Measurements from ENCODE around the gene WDR20. TPM values are rescaled to one million over a fixed set of nuclear protein-coding genes. Genes with fewer than 3 reads are reported as not detected.
"Not testable (repeated sequence)": the region's sequence is repeated elsewhere in the genome, so short reads cannot be mapped to it uniquely, and the experiment has no call there.

Gene WDR20
- total RNA-seq, 3 donors from 2014 or later (not counting 1 experiment from before 2014, with no cell fraction given): 55.5 to 66.7 (median 62.2) TPM

GRCh38 chr14:102105369-102105768 lies 34.3 kb upstream of the WDR20 start:
- no peak overlapping the region for H3K27ac ChIP-seq (ENCODE audit: low read length)

GRCh38 chr14:102109332-102109731 lies 30.4 kb upstream of the WDR20 start:
- H3K4me3 ChIP-seq (ENCODE audit: low read length); H3K9me3 ChIP-seq (ENCODE audit: control insufficient read depth, insufficient read depth, low read length); H3K4me1 ChIP-seq (ENCODE audit: control insufficient read depth, insufficient read depth, low read length); H3K36me3 ChIP-seq (ENCODE audit: control insufficient read depth, insufficient read depth, low read length); intact Hi-C loops (cut with micrococcal nuclease); H3K27me3 Mint-ChIP-seq (ENCODE audit: low read depth in 2 of 2); H3K36me3 Mint-ChIP-seq; H3K27ac ChIP-seq (ENCODE audit: low read length); ATAC-seq; H3K27ac Mint-ChIP-seq; H3K4me3 Mint-ChIP-seq; H3K27me3 ChIP-seq (ENCODE audit: control insufficient read depth, insufficient read depth, low read length); DNase-seq; H3K4me1 Mint-ChIP-seq; H3K9me3 Mint-ChIP-seq: not testable (repeated sequence)
- no CpG with 5 or more reads among the region's 1 CpG for WGBS (ENCODE audit: insufficient coverage)

More at GRCh38 chr14:102105369-102105768, 34.3 kb upstream of the WDR20 start:
- H3K27ac Mint-ChIP-seq: no peak overlapping the region
- Histone ChIP-seq H3K36me3 (ENCODE audit: control insufficient read depth, insufficient read depth, low read length) (no peaks in the 10 kb centered on the region), H3K27me3 (ENCODE audit: control insufficient read depth, insufficient read depth, low read length) (no peaks in the 10 kb centered on the region), H3K4me3 (ENCODE audit: low read length) (no peak overlapping the region), H3K4me1 (ENCODE audit: control insufficient read depth, insufficient read depth, low read length) (no peaks in the 10 kb centered on the region), H3K9me3 (ENCODE audit: control insufficient read depth, insufficient read depth, low read length) (no peaks in the 10 kb centered on the region)
- intact Hi-C loops (cut with micrococcal nuclease): no loop called here
- ATAC-seq (no peak), DNase-seq (no peak)
- H3K4me3 Mint-ChIP-seq: no peak overlapping the region
- no peaks in the 10 kb centered on the region for H3K9me3 Mint-ChIP-seq
- no peaks in the 10 kb centered on the region for H3K4me1 Mint-ChIP-seq
- H3K27me3 Mint-ChIP-seq (ENCODE audit: low read depth in 2 of 2): peaks cover 0 to 3% of the 10 kb centered on the region in 2 donors
- no peaks in the 10 kb centered on the region for H3K36me3 Mint-ChIP-seq
- no peak for TF ChIP-seq CTCF (IDR thresholded peaks at IDR 0.05)
- WGBS (ENCODE audit: insufficient coverage): 87% methylated on average over 4 of the region's 4 CpGs

- Histone ChIP-seq H3K36me3 (ENCODE audit: control insufficient read depth, insufficient read depth, low read length) (no peaks in the 10 kb centered on the region), H3K27me3 (ENCODE audit: control insufficient read depth, insufficient read depth, low read length) (no peaks in the 10 kb centered on the region), H3K4me1 (ENCODE audit: control insufficient read depth, insufficient read depth, low read length) (no peaks in the 10 kb centered on the region), H3K4me3 (ENCODE audit: low read length) (no peak overlapping the region), H3K9me3 (ENCODE audit: control insufficient read depth, insufficient read depth, low read length) (no peaks in the 10 kb centered on the region), H3K27ac (ENCODE audit: low read length) (no peak overlapping the region)
- Mint-ChIP-seq H3K36me3 (no peaks in the 10 kb centered on the region), H3K4me1 (no peaks in the 10 kb centered on the region), H3K4me3 (no peak overlapping the region), H3K9me3 (no peaks in the 10 kb centered on the region), H3K27me3 (ENCODE audit: low read depth in 2 of 2) (peaks cover 0 to 3% of the 10 kb centered on the region in 2 donors), H3K27ac (no peak overlapping the region)
- DNase-seq (no peak), ATAC-seq (no peak)
- 87% methylated on average over 3 of the region's 3 CpGs for WGBS (ENCODE audit: insufficient coverage)
- TF ChIP-seq CTCF (IDR thresholded peaks at IDR 0.05): no peak
- intact Hi-C loops (cut with micrococcal nuclease): no loop called here
Measured at GRCh38 chr14:102111101-102111500, 28.6 kb upstream of the WDR20 start.

- TF ChIP-seq CTCF (IDR thresholded peaks at IDR 0.05): no peak
- no peaks in the 10 kb centered on the region for H3K4me1 ChIP-seq (ENCODE audit: control insufficient read depth, insufficient read depth, low read length)
- Mint-ChIP-seq H3K9me3 (no peaks in the 10 kb centered on the region), H3K36me3 (no peaks in the 10 kb centered on the region), H3K4me3 (no peak overlapping the region), H3K27ac (no peak overlapping the region), H3K27me3 (ENCODE audit: low read depth in 2 of 2) (no peaks in the 10 kb centered on the region), H3K4me1 (no peaks in the 10 kb centered on the region)
- 95% methylated on average over 13 of the region's 13 CpGs for WGBS (ENCODE audit: insufficient coverage)
- ATAC-seq (no peak), DNase-seq (no peak)
- H3K9me3 ChIP-seq (ENCODE audit: control insufficient read depth, insufficient read depth, low read length): no peaks in the 10 kb centered on the region
- no peaks in the 10 kb centered on the region for H3K36me3 ChIP-seq (ENCODE audit: control insufficient read depth, insufficient read depth, low read length)
- H3K27me3 ChIP-seq (ENCODE audit: control insufficient read depth, insufficient read depth, low read length): no peaks in the 10 kb centered on the region
- no peak overlapping the region for H3K4me3 ChIP-seq (ENCODE audit: low read length)
- no peak overlapping the region for H3K27ac ChIP-seq (ENCODE audit: low read length)
- intact Hi-C loops (cut with micrococcal nuclease): no loop called here
Measured at GRCh38 chr14:102116361-102117180, 23.1 kb upstream of the WDR20 start.

All from natural killer cell (primary cell).